K562 (cell line): ENCODE results near the gene MPHOSPH6. TPM values are rescaled to one million over a fixed set of nuclear protein-coding genes. Genes with fewer than 3 reads are reported as not detected.

Source experiments
- CREB3L1 ChIP-seq: fragments of 450-650 bp; IDR thresholded peaks from 2 replicates; pipeline ENCODE4 v1.6.1; 2014; ENCODE audit warnings: low read depth, mild to moderate bottlenecking, moderate library complexity, borderline replicate concordance
- CREBBP ChIP-seq: IDR thresholded peaks from one replicate; pipeline ENCODE4 v1.6.1; 2012; ENCODE audit warnings: low read depth, mild to moderate bottlenecking, control low read depth, inconsistent platforms, low read length
- CSDE1 ChIP-seq, 2 experiments: fragments of 450-650 bp; IDR thresholded peaks; 2 replicates each; pipeline ENCODE4 v1.6.1; 2016; ENCODE audit warnings: mild to moderate bottlenecking in 1 of 2
- CTCF ChIP-seq, 3 experiments: IDR thresholded peaks in 2 of 3; conservative IDR thresholded peaks in 1 of 3; 2 replicates each; pipeline ENCODE4 v1.5.1; 2011 to 2012; ENCODE audit warnings: low read length in 3 of 3, mild to moderate bottlenecking in 3 of 3, control low read depth in 2 of 3, improper control_type of control experiment in 1 of 3, inconsistent platforms in 1 of 3, low read depth in 1 of 3, mixed read lengths in 1 of 3, moderate library complexity in 1 of 3; ENCODE audit not compliant: insufficient read depth in 2 of 3
- DNMT1 ChIP-seq: fragments of 450-650 bp; IDR thresholded peaks from 2 replicates; pipeline ENCODE4 v1.6.1; 2016; ENCODE audit warnings: antibody characterized with exemption, mild to moderate bottlenecking
- E2F4 ChIP-seq: sonication (generic); formaldehyde crosslinking; IDR thresholded peaks from 2 replicates; pipeline ENCODE4 v1.8.0; 2022; ENCODE audit warnings: mild to moderate bottlenecking, low read depth, missing genetic modification reagents
- ESRRA ChIP-seq: fragments of 450-650 bp; IDR thresholded peaks from 2 replicates; pipeline ENCODE4 v1.6.1; 2014; ENCODE audit warnings: low read depth, mild to moderate bottlenecking, moderate library complexity, borderline replicate concordance
- ETV1 ChIP-seq: fragments of 450-650 bp; conservative IDR thresholded peaks from 2 replicates; pipeline ENCODE4 v1.6.1; 2016; ENCODE audit warnings: missing genetic modification characterization, control low read depth, low read depth, missing compliant biosample characterization
- ETV6 ChIP-seq, 3 experiments: fragments of 150-350 bp in 1 of 3; sonication (generic) in 1 of 3; formaldehyde crosslinking in 1 of 3; IDR thresholded peaks; 2 replicates each; pipeline versions ENCODE4 v1.6.1 to v1.8.0; 2014 to 2022; ENCODE audit warnings: borderline replicate concordance in 2 of 3, low read depth in 2 of 3, antibody characterized with exemption in 1 of 3, low read length in 1 of 3, mild to moderate bottlenecking in 1 of 3, missing genetic modification reagents in 1 of 3
- HMGN3 ChIP-seq: IDR thresholded peaks from 2 replicates; pipeline ENCODE4 v1.6.1; 2011; ENCODE audit warnings: borderline replicate concordance, low read depth, mild to moderate bottlenecking, mixed read lengths, low read length; ENCODE audit not compliant: insufficient read length; ENCODE audit errors: extremely low read depth
- HOXB6 ChIP-seq: fragments of 250-450 bp; sonication (Bioruptor Pico); IDR thresholded peaks from 2 replicates; pipeline ENCODE4 v1.5.1; 2022; ENCODE audit warnings: mild to moderate bottlenecking, borderline replicate concordance
- MITF ChIP-seq: IDR thresholded peaks from 2 replicates; pipeline ENCODE4 v1.6.1; 2014; ENCODE audit warnings: antibody characterized with exemption
- NCOA4 ChIP-seq: fragments of 450-650 bp; IDR thresholded peaks from 2 replicates; pipeline ENCODE4 v1.6.1; 2018; ENCODE audit warnings: mild to moderate bottlenecking; ENCODE audit not compliant: partially characterized antibody
- NR2F6 ChIP-seq: fragments of 450-650 bp; formaldehyde crosslinking; IDR thresholded peaks from 2 replicates; pipeline ENCODE4 v1.4.0; 2020; ENCODE audit warnings: mild to moderate bottlenecking
- TFE3 ChIP-seq: fragments of 450-650 bp; formaldehyde crosslinking; IDR thresholded peaks from 2 replicates; pipeline ENCODE4 v1.4.0; 2020; ENCODE audit warnings: mild to moderate bottlenecking, mixed read lengths
- ZKSCAN8 ChIP-seq: fragments of 200-800 bp; sonication (Bioruptor generic); IDR thresholded peaks from 2 replicates; pipeline ENCODE4 v1.6.1; 2016; ENCODE audit warnings: missing genetic modification characterization, missing compliant biosample characterization
- ZNF12 ChIP-seq: sonication (generic); formaldehyde crosslinking; IDR thresholded peaks from 2 replicates; pipeline ENCODE4 v1.4.0; 2020; ENCODE audit warnings: mild to moderate bottlenecking, missing genetic modification reagents
- ZSCAN29 ChIP-seq: fragments of 450-650 bp; IDR thresholded peaks from 2 replicates; pipeline ENCODE4 v1.6.1; 2017
- polyA plus RNA-seq, 8 experiments: library from polyadenylated mRNA; depleted of rRNA in 4 of 8; stranded (reverse) in 5 of 8; unstranded in 3 of 8; fragments of >200 nt; fragmentation: Nextera tagmentation in 2 of 8; fragmentation: Illumina TruSeq in 1 of 8; extraction: Ambion mirVana in 2 of 8; extraction: Trizol in 1 of 8; gene quantifications; 2 replicates each; pipeline versions ENCODE4 v1.2.1 to v1.2.3, GENCODE V29; 2011 to 2014; ENCODE audit warnings: inconsistent platforms in 1 of 8, missing spikeins in 1 of 8
- total RNA-seq, 7 experiments: library from RNA; depleted of rRNA in 6 of 7; stranded (reverse); fragments of >200 nt in 6 of 7; fragmentation: Illumina TruSeq in 2 of 7; extraction: Trizol in 2 of 7; gene quantifications; 2 replicates each; pipeline versions ENCODE4 v1.2.1 to v1.2.3, GENCODE V29; 2011 to 2021; ENCODE audit warnings: low replicate concordance in 1 of 7

Gene MPHOSPH6
- total and polyA plus RNA-seq, 9 of the 15 experiments (the other 6 are each of a cell fraction or from before 2014, with no cell fraction given) = 37.0 to 153 (median 76.7) TPM

GRCh38 chr16:82169861-82170845 is at the start of gene MPHOSPH6 (continued):
- TF ChIP-seq ETV6 (IDR thresholded peaks at IDR 0.05; ENCODE audit: borderline replicate concordance in 1 of 2, low read depth in 2 of 2, low read length in 1 of 2) (no peak), ETV6 (CRISPR knock-in tag; IDR thresholded peaks at IDR 0.05; ENCODE audit: borderline replicate concordance) (no peak; the same call in 1 of the 2 replicates), ZSCAN29 (peak; percentile 32; the same call in 1 of the 2 replicates), NCOA4 (no peak), MITF (no peak), CREB3L1 (peak; percentile 79), CTCF (IDR thresholded peaks at IDR 0.05 in 2 of 3, conservative IDR thresholded peaks at IDR 0.05 in 1 of 3; ENCODE audit: insufficient read depth in 2 of 3, low read depth in 1 of 3, low read length in 3 of 3) (no peak), E2F4 (CRISPR knock-in tag) (peak; percentile 37; the same call in 1 of the 2 replicates), HOXB6 (no peak), CSDE1 (IDR thresholded peaks at IDR 0.05) (no peak), DNMT1 (no peak), ZKSCAN8 (no peak), ZNF12 (CRISPR knock-in tag) (peak; percentile 38; the same call in 1 of the 2 replicates), ESRRA (peak; percentile 79; the same call in 1 of the 2 replicates), HMGN3 (peak; percentile 27), ETV1 (no peak), TFE3 (CRISPR knock-in tag) (no peak), NR2F6 (CRISPR knock-in tag) (no peak), CREBBP (no peak)
